WTC11 (cell line): Measurements from ENCODE around the gene LGALS7. TPM values are rescaled to one million over a fixed set of nuclear protein-coding genes. Genes with fewer than 3 reads are reported as not detected.
"Not testable (repeated sequence)": the region's sequence is repeated elsewhere in the genome, so short reads cannot be mapped to it uniquely, and the experiment has no call there.

Experiments used
- ATAC-seq: fragments of 200-7000 bp; cut with Tn5 transposase; 2 replicates; pipeline ENCODE4 v1.10.0; 2021; ENCODE audit warnings: mild to moderate bottlenecking, moderate library complexity
- CTCF ChIA-PET: fragments of 300-600 bp; sonication (Branson Sonifier 250); formaldehyde crosslinking; loops from one replicate; lab custom pipeline; 2021; ENCODE audit warnings: antibody characterized with exemption; lab: Charles Lee
- POLR2A ChIA-PET: fragments of 350-600 bp; sonication (Branson Sonifier 250); formaldehyde crosslinking; loops from one replicate; lab custom pipeline; 2021; ENCODE audit warnings: antibody characterized with exemption; lab: Charles Lee
- DNase-seq: peaks from one replicate; pipeline ENCODE4 v3.0.0; 2021; ENCODE audit warnings: low spot score
- H3K27ac Mint-ChIP-seq: 2 replicates; pipeline ENCODE4 v1.8.0; 2021; ENCODE audit warnings: mixed read lengths
- H3K27me3 Mint-ChIP-seq: 2 replicates; pipeline ENCODE4 v1.8.0; 2021; ENCODE audit warnings: low read depth, mild to moderate bottlenecking, moderate library complexity, mixed read lengths
- H3K36me3 Mint-ChIP-seq: 2 replicates; pipeline ENCODE4 v1.8.0; 2021; ENCODE audit warnings: mixed read lengths
- H3K4me1 Mint-ChIP-seq: 2 replicates; pipeline ENCODE4 v1.8.0; 2022; ENCODE audit warnings: mixed read lengths
- H3K4me3 Mint-ChIP-seq: 2 replicates; pipeline ENCODE4 v1.8.0; 2021; ENCODE audit warnings: mild to moderate bottlenecking, moderate library complexity, mixed read lengths
- H3K9me3 Mint-ChIP-seq: 2 replicates; pipeline ENCODE4 v1.8.0; 2021; ENCODE audit warnings: mixed read lengths
- IRF2 ChIP-seq: sonication (generic); formaldehyde crosslinking; IDR thresholded peaks from 2 replicates; pipeline ENCODE4 v1.8.0; 2022; ENCODE audit warnings: low read depth, missing genetic modification reagents, borderline replicate concordance
- RELA ChIP-seq: sonication (generic); formaldehyde crosslinking; IDR thresholded peaks from 2 replicates; pipeline ENCODE4 v1.8.1; 2022; ENCODE audit warnings: missing genetic modification reagents, mild to moderate bottlenecking, borderline replicate concordance
- SMAD3 ChIP-seq: sonication (generic); formaldehyde crosslinking; IDR thresholded peaks from 2 replicates; pipeline ENCODE4 v1.8.0; 2022; ENCODE audit warnings: missing genetic modification reagents, mild to moderate bottlenecking, borderline replicate concordance
- SP1 ChIP-seq: sonication (generic); formaldehyde crosslinking; conservative IDR thresholded peaks from 2 replicates; pipeline ENCODE4 v1.8.1; 2022; ENCODE audit warnings: missing genetic modification reagents
- TEAD1 ChIP-seq: sonication (generic); formaldehyde crosslinking; IDR thresholded peaks from 2 replicates; pipeline ENCODE4 v1.8.0; 2022; ENCODE audit warnings: mild to moderate bottlenecking, missing genetic modification reagents
- ZNF232 ChIP-seq: sonication (generic); formaldehyde crosslinking; IDR thresholded peaks from 2 replicates; pipeline ENCODE4 v1.8.0; 2022; ENCODE audit warnings: mild to moderate bottlenecking, missing genetic modification reagents
- total RNA-seq: library from RNA; stranded (reverse); gene quantifications from 3 replicates; pipeline ENCODE4 v1.2.3, GENCODE V29; 2021
- TF ChIP-seq, protein P1 (sequence below): sonication (generic); formaldehyde crosslinking; conservative IDR thresholded peaks from 2 replicates; pipeline ENCODE4 v1.8.1; 2023; ENCODE audit warnings: mild to moderate bottlenecking, low read depth, missing genetic modification reagents, moderate library complexity
- TF ChIP-seq, protein P2 (sequence below): sonication (generic); formaldehyde crosslinking; IDR thresholded peaks from 2 replicates; pipeline ENCODE4 v1.8.0; 2022; ENCODE audit warnings: missing genetic modification reagents
- TF ChIP-seq, protein P3 (sequence below): sonication (generic); formaldehyde crosslinking; IDR thresholded peaks from 2 replicates; pipeline ENCODE4 v1.8.0; 2023; ENCODE audit warnings: missing genetic modification reagents
- TF ChIP-seq, protein P4 (sequence below): sonication (generic); formaldehyde crosslinking; IDR thresholded peaks from 2 replicates; pipeline ENCODE4 v1.8.0; 2022; ENCODE audit warnings: mild to moderate bottlenecking, missing genetic modification reagents

The LGALS7 gene
- total RNA-seq, 1 experiment from 2014 or later = 2.3 TPM

DNA sequence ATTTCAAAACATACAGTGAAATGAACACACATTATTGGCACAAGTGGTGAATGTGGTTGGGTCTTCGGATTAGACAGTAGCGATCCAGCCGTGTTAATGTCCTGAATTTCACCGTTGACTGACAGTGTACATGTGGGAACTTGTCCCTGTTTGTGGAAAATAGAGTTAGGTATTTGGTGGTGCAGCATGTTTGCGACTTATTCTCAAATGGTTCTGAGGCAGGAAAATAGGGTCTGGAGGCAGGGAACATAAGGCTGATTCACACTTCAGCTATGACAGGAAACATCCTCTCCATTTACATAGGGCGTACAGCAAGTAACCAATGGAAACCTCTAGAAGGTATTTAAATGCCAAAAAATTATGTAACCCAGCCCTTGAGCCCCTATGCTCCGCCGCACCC, 19.9 kb upstream of the LGALS7 start (continued):
- TF ChIP-seq, protein P1, sequence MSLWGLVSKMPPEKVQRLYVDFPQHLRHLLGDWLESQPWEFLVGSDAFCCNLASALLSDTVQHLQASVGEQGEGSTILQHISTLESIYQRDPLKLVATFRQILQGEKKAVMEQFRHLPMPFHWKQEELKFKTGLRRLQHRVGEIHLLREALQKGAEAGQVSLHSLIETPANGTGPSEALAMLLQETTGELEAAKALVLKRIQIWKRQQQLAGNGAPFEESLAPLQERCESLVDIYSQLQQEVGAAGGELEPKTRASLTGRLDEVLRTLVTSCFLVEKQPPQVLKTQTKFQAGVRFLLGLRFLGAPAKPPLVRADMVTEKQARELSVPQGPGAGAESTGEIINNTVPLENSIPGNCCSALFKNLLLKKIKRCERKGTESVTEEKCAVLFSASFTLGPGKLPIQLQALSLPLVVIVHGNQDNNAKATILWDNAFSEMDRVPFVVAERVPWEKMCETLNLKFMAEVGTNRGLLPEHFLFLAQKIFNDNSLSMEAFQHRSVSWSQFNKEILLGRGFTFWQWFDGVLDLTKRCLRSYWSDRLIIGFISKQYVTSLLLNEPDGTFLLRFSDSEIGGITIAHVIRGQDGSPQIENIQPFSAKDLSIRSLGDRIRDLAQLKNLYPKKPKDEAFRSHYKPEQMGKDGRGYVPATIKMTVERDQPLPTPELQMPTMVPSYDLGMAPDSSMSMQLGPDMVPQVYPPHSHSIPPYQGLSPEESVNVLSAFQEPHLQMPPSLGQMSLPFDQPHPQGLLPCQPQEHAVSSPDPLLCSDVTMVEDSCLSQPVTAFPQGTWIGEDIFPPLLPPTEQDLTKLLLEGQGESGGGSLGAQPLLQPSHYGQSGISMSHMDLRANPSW (CRISPR knock-in tag) = no peak

DNA sequence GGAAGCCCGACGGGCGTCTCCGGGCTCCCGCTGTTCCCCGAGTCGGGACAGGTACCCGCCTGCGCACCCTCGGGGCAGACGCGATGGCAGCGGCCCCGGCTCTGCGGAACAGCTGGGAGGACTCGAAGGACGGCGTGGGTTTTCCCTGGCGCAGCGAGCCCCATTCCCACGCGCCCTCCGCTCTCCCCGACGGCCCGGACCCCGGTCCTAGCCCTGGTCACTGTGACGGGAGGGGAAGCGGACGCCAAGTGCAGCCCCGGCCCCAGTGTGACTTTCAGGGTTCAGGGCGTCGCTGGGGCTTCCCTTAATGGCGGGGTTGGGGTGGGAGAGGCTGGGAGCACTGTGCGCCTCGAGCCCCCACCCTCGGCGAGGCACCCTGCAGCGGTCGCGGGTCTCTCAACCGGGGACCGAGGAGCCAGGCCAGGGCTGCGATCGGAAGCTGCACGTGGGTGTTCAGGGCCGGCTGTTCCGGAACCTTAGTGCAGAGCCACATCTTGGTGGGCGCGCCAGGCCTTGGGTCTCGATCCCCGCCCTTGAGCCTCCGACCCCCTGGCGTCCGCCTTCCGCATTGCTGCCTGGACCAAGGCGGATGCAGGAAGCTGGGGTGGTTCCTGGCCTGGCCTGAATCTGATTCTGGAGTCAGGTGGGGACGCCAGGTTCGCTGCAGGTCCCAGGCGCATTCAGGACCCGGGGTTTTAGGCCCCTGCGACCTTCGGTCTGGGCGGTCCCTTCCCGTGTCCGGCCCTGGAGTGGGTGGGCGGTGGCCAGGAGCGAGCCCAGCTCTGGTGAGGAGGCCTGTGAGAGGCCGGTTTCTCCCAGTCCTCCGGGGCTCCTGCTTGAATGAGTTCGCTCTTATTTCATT, 19.2 kb upstream of the LGALS7 start:
- H3K36me3 Mint-ChIP-seq = no peaks in the 10 kb centered on the region
- TF ChIP-seq, protein P2, sequence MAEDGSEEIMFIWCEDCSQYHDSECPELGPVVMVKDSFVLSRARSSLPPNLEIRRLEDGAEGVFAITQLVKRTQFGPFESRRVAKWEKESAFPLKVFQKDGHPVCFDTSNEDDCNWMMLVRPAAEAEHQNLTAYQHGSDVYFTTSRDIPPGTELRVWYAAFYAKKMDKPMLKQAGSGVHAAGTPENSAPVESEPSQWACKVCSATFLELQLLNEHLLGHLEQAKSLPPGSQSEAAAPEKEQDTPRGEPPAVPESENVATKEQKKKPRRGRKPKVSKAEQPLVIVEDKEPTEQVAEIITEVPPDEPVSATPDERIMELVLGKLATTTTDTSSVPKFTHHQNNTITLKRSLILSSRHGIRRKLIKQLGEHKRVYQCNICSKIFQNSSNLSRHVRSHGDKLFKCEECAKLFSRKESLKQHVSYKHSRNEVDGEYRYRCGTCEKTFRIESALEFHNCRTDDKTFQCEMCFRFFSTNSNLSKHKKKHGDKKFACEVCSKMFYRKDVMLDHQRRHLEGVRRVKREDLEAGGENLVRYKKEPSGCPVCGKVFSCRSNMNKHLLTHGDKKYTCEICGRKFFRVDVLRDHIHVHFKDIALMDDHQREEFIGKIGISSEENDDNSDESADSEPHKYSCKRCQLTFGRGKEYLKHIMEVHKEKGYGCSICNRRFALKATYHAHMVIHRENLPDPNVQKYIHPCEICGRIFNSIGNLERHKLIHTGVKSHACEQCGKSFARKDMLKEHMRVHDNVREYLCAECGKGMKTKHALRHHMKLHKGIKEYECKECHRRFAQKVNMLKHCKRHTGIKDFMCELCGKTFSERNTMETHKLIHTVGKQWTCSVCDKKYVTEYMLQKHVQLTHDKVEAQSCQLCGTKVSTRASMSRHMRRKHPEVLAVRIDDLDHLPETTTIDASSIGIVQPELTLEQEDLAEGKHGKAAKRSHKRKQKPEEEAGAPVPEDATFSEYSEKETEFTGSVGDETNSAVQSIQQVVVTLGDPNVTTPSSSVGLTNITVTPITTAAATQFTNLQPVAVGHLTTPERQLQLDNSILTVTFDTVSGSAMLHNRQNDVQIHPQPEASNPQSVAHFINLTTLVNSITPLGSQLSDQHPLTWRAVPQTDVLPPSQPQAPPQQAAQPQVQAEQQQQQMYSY (CRISPR knock-in tag) = peak; percentile 89
- TF ChIP-seq TEAD1 (CRISPR knock-in tag) = no peak
- no peak for TF ChIP-seq ZNF232 (CRISPR knock-in tag)
- TF ChIP-seq RELA = no peak
- TF ChIP-seq, protein P3, sequence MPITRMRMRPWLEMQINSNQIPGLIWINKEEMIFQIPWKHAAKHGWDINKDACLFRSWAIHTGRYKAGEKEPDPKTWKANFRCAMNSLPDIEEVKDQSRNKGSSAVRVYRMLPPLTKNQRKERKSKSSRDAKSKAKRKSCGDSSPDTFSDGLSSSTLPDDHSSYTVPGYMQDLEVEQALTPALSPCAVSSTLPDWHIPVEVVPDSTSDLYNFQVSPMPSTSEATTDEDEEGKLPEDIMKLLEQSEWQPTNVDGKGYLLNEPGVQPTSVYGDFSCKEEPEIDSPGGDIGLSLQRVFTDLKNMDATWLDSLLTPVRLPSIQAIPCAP (CRISPR knock-in tag) = no peak
- TF ChIP-seq SMAD3 (CRISPR knock-in tag) = no peak
- no peak for TF ChIP-seq IRF2 (CRISPR knock-in tag)
- TF ChIP-seq, protein P4, sequence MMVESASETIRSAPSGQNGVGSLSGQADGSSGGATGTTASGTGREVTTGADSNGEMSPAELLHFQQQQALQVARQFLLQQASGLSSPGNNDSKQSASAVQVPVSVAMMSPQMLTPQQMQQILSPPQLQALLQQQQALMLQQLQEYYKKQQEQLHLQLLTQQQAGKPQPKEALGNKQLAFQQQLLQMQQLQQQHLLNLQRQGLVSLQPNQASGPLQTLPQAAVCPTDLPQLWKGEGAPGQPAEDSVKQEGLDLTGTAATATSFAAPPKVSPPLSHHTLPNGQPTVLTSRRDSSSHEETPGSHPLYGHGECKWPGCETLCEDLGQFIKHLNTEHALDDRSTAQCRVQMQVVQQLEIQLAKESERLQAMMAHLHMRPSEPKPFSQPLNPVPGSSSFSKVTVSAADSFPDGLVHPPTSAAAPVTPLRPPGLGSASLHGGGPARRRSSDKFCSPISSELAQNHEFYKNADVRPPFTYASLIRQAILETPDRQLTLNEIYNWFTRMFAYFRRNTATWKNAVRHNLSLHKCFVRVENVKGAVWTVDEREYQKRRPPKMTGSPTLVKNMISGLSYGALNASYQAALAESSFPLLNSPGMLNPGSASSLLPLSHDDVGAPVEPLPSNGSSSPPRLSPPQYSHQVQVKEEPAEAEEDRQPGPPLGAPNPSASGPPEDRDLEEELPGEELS (CRISPR knock-in tag) = no peak
- no peak for TF ChIP-seq SP1 (CRISPR knock-in tag)
- TF ChIP-seq, all 79 proteins: peak for 1
- peaks cover 23% of the 10 kb centered on the region for H3K27me3 Mint-ChIP-seq
- H3K27ac Mint-ChIP-seq = no peak overlapping the region
- ChIA-PET POLR2A (interaction anchor here (0.6 to 1.0 kb wide), 2 partner anchors 18 to 56 kb away, joined by 3 to 4 read pairs; no protein-coding TSS in a partner anchor), CTCF (interaction anchor here (0.6 to 1.5 kb wide), 23 partner anchors 15 to 407 kb away, joined by 3 to 15 read pairs (median 3); partner anchors contain the start of genes ECH1, FAM98C, LGALS7 and MRPS12)
- peaks cover 8% of the 10 kb centered on the region; the same call in 1 of the 2 replicates for H3K9me3 Mint-ChIP-seq
- H3K4me1 Mint-ChIP-seq = peaks cover 8% of the 10 kb centered on the region
- DNase-seq = peak; percentile 82
- peak overlapping the region; percentile 54 for H3K4me3 Mint-ChIP-seq
- peak; percentile 57 for ATAC-seq

DNA sequence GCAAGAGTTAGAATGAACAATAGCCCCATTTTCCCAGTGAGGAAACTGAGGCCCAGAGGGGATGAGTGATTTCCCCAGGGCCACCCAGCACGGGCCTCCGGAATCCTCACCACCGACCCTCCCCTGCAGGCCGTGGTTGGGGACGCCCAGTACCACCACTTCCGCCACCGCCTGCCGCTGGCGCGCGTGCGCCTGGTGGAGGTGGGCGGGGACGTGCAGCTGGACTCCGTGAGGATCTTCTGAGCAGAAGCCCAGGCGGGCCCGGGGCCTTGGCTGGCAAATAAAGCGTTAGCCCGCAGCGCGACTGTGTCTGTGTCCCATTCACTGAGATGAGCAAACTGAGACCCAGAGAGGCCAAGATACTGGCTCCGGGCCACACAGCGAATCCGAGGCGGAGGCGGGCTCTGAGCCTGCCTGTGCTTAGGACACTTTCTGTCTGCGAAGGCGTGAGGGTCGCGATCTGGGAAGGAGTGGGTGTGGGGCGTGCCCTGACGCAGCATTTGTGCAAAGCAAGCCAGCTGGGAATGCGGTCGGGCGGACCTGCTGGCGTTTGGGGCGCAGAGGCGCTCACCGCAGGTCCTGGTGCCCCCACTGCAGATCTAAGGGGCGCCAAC, 18.2 kb upstream of the LGALS7 start:
- CTCF ChIA-PET = interaction anchor here (1.5 kb wide), 1 partner anchor 86 kb away, joined by 3 read pairs; the partner anchor contains the start of gene RINL
- DNase-seq = not testable (repeated sequence)

DNA sequence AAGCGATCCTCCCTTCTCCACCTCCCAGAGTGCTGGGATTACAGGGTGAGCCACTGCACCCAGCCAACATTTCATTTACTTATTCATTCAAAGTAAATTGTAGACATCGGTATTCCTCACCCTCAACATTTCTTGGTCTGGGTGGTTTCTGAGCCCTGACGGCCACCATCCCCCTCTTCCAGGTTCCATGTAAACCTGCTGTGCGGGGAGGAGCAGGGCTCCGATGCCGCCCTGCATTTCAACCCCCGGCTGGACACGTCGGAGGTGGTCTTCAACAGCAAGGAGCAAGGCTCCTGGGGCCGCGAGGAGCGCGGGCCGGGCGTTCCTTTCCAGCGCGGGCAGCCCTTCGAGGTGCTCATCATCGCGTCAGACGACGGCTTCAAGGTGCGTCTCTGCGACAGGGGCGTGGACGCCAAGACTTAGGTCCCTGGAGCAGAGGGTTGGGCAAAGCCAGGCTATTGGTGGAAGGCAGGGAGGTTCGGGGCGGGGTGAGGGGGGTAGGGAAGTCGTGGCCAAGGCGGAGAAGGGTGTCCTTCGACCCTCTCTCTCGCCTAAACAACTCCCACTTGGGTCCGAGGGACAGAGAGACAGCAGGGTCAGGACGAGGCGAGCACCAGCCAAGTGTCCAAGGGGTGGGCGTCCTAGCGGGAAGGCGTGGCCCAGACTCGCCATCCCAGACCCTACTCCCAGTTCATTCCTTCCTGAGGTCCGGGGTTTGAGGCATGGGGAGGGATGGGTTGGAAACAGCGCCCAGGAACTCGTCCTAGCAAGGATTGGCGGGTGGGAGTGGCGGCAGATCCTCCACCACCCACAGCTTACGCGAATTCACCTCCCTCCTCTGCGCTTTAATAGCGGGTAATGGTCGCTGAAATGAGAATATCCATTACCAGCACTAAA, 17.4 kb upstream of the LGALS7 start:
- DNase-seq = peak; percentile 31
- peak; percentile 62 for ATAC-seq
- H3K36me3 Mint-ChIP-seq, POLR2A ChIA-PET, CTCF ChIA-PET, H3K4me1 Mint-ChIP-seq, H3K27ac Mint-ChIP-seq, H3K9me3 Mint-ChIP-seq: not testable (repeated sequence)
- Mint-ChIP-seq H3K4me3 (peak overlapping the region; percentile 42), H3K27me3 (peaks cover 24% of the 10 kb centered on the region)

More for the DNA sequence above, 18.2 kb upstream of the LGALS7 start:
- H3K27ac Mint-ChIP-seq, H3K36me3 Mint-ChIP-seq, H3K9me3 Mint-ChIP-seq, H3K4me3 Mint-ChIP-seq, H3K4me1 Mint-ChIP-seq, POLR2A ChIA-PET: not testable (repeated sequence)
- H3K27me3 Mint-ChIP-seq = peaks cover 23% of the 10 kb centered on the region
- peak; percentile 77 for ATAC-seq
